CD4-positive, alpha-beta T cell treated with Interleukin-10 for 1 hour (primary cell): ENCODE results near the gene CYBRD1.

Experiments
- DNase-seq: peaks from one replicate; pipeline ENCODE4 v3.0.0-alpha.2; 2020

The CYBRD1 gene

GRCh38 chr2:171557363-171557762, 35.1 kb downstream of the CYBRD1 start:
- DNase-seq: no peak

GRCh38 chr2:171563301-171563700, 41.0 kb downstream of the CYBRD1 start:
- no peak for DNase-seq

GRCh38 chr2:171564463-171564862, 42.2 kb downstream of the CYBRD1 start:
- DNase-seq: no peak

- DNase-seq: no peak
Measured at GRCh38 chr2:171566057-171566456, 43.8 kb downstream of the CYBRD1 start.

GRCh38 chr2:171566753-171567152, 44.5 kb downstream of the CYBRD1 start:
- DNase-seq: no peak

- DNase-seq: no peak
Measured at GRCh38 chr2:171568089-171568488, 45.8 kb downstream of the CYBRD1 start.

- no peak for DNase-seq
Measured at GRCh38 chr2:171571721-171572120, 49.4 kb downstream of the CYBRD1 start.

- DNase-seq: peak; percentile 83
Measured at GRCh38 chr2:171574149-171574795, 52.0 kb downstream of the CYBRD1 start.

- DNase-seq: no peak
Measured at GRCh38 chr2:171575606-171576005, 53.3 kb downstream of the CYBRD1 start.

GRCh38 chr2:171578127-171578803, 56.0 kb downstream of the CYBRD1 start:
- no peak for DNase-seq

GRCh38 chr2:171579481-171579880, 57.2 kb downstream of the CYBRD1 start:
- no peak for DNase-seq

GRCh38 chr2:171583566-171583965, 61.3 kb downstream of the CYBRD1 start:
- no peak for DNase-seq

GRCh38 chr2:171584001-171584400, 61.7 kb downstream of the CYBRD1 start:
- no peak for DNase-seq

- no peak for DNase-seq
Measured at GRCh38 chr2:171587132-171587531, 64.9 kb downstream of the CYBRD1 start.

GRCh38 chr2:171587567-171587966, 65.3 kb downstream of the CYBRD1 start:
- DNase-seq: no peak

- DNase-seq: no peak
Measured at GRCh38 chr2:171590116-171590515, 67.8 kb downstream of the CYBRD1 start.

- no peak for DNase-seq
Measured at GRCh38 chr2:171592036-171592555, 69.8 kb downstream of the CYBRD1 start.

- no peak for DNase-seq
Measured at GRCh38 chr2:171595456-171595855, 73.2 kb downstream of the CYBRD1 start.

GRCh38 chr2:171595896-171596295, 73.6 kb downstream of the CYBRD1 start:
- DNase-seq: no peak

GRCh38 chr2:171598713-171599319, 76.5 kb downstream of the CYBRD1 start:
- DNase-seq: peak; percentile 66

- no peak for DNase-seq
Measured at GRCh38 chr2:171600126-171600525, 77.9 kb downstream of the CYBRD1 start.

- DNase-seq: no peak
Measured at GRCh38 chr2:171602352-171602751, 80.1 kb downstream of the CYBRD1 start.
